ENCODE measurements around the gene HDGF.

Gene HDGF

GRCh38 chr1:156693848-156694689 is 57.4 kb downstream of the HDGF start:
- DNase-seq, result peak; percentile 41

- DNase-seq, result peak; percentile 90
Observed at GRCh38 chr1:156692925-156693847, 58.3 kb downstream of the HDGF start.

GRCh38 chr1:156692441-156692924 is 59.0 kb downstream of the HDGF start:
- no peak for DNase-seq
